DOHH2 (cell line): Measurements from ENCODE around the gene FNDC5.

Experiments
- H3F3A ChIP-seq: fragments of 200-600 bp; sonication (generic), shearing (Covaris generic); 2 replicates; pipeline ENCODE4 v1.6.0; 2016; ENCODE audit warnings: antibody characterized with exemption, mild to moderate bottlenecking; ENCODE audit not compliant: control insufficient read depth, insufficient read depth
- H3K27ac ChIP-seq: fragments of 200-600 bp; sonication (generic); 2 replicates; pipeline ENCODE4 v1.5.1; 2014; ENCODE audit warnings: low read depth, mild to moderate bottlenecking, low read length, moderate library complexity
- H3K27me3 ChIP-seq: fragments of 200-600 bp; sonication (generic); 2 replicates; pipeline ENCODE4 v1.6.1; 2014; ENCODE audit warnings: mild to moderate bottlenecking, low read length, mixed read lengths; ENCODE audit not compliant: control insufficient read depth
- H3K36me3 ChIP-seq: fragments of 200-600 bp; sonication (generic); 2 replicates; pipeline ENCODE4 v1.6.1; 2014; ENCODE audit warnings: mild to moderate bottlenecking, low read length, moderate library complexity, mixed read lengths; ENCODE audit not compliant: control insufficient read depth
- H3K4me1 ChIP-seq: fragments of 200-600 bp; sonication (generic); 2 replicates; pipeline ENCODE4 v1.6.1; 2014; ENCODE audit warnings: mild to moderate bottlenecking, low read length, mixed read lengths; ENCODE audit not compliant: control insufficient read depth
- H3K4me2 ChIP-seq: fragments of 200-600 bp; sonication (generic); 2 replicates; pipeline ENCODE4 v1.6.0; 2014; ENCODE audit warnings: mild to moderate bottlenecking, low read length, moderate library complexity
- H3K4me3 ChIP-seq: fragments of 200-600 bp; sonication (generic); 2 replicates; pipeline ENCODE4 v1.5.1; 2014; ENCODE audit warnings: mild to moderate bottlenecking, low read length, mixed read lengths
- H3K79me2 ChIP-seq: fragments of 200-600 bp; sonication (generic); 2 replicates; pipeline ENCODE4 v1.6.1; 2014; ENCODE audit warnings: mild to moderate bottlenecking, low read length, mixed read lengths; ENCODE audit not compliant: control insufficient read depth
- H3K9me2 ChIP-seq: fragments of 200-600 bp; sonication (generic); replicated peaks from 2 replicates; pipeline ENCODE4 v1.6.1; 2014; ENCODE audit warnings: mild to moderate bottlenecking, low read length, mixed read lengths; ENCODE audit not compliant: control insufficient read depth
- H3K9me3 ChIP-seq: fragments of 200-600 bp; sonication (generic); 2 replicates; pipeline ENCODE4 v1.6.1; 2014; ENCODE audit warnings: antibody characterized with exemption, low read length, mixed read lengths; ENCODE audit not compliant: control insufficient read depth, insufficient read depth
- H4K20me1 ChIP-seq: fragments of 200-600 bp; sonication (generic); 2 replicates; pipeline ENCODE4 v1.6.0; 2014; ENCODE audit warnings: low read depth, mild to moderate bottlenecking, antibody characterized with exemption, low read length, moderate library complexity; ENCODE audit not compliant: control insufficient read depth, insufficient read depth
- CTCF ChIP-seq: fragments of 200-600 bp; sonication (generic); IDR thresholded peaks from one replicate; pipeline ENCODE4 v1.5.1; 2014; ENCODE audit warnings: antibody characterized with exemption, mild to moderate bottlenecking, low read depth, low read length; ENCODE audit not compliant: poor library complexity, severe bottlenecking
- EZH2phosphoT487 ChIP-seq: fragments of 200-600 bp; sonication (generic); IDR thresholded peaks from 2 replicates; pipeline ENCODE4 v1.6.1; 2017; ENCODE audit warnings: borderline replicate concordance, mild to moderate bottlenecking, antibody characterized with exemption, low read length, moderate library complexity, mixed read lengths

Gene FNDC5

DNA sequence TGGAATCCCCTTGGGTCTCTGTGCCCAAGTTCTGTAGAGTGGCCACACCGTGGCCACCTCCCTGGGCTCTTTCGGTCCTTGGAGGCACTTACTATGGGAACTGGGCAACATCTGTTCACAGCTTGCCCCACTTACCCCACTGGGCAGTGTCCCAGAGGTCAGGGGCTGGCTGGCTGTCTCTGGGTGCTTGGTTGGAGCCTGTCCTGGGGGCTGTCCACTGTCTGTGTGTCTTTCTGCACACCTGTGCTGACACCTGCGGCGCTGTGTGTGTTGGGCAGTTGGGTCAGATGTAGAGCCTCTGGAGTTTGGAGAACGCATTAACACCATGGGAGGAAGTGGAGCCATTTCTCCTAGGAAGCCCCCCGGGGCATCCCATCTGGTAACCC is 31.8 kb upstream of the FNDC5 start:
- no peaks in the 10 kb centered on the region for H3F3A ChIP-seq
- no peaks in the 10 kb centered on the region for H3K36me3 ChIP-seq
- no peaks in the 10 kb centered on the region for H3K9me2 ChIP-seq
- no peaks in the 10 kb centered on the region for H3K9me3 ChIP-seq
- H3K27me3 ChIP-seq = peaks cover 55% of the 10 kb centered on the region
- no peak overlapping the region for H3K4me2 ChIP-seq
- no peak overlapping the region for H3K27ac ChIP-seq
- H3K4me1 ChIP-seq = peaks cover 8% of the 10 kb centered on the region
- TF ChIP-seq CTCF (no peak), EZH2phosphoT487 (no peak)
- H4K20me1 ChIP-seq = no peaks in the 10 kb centered on the region
- H3K79me2 ChIP-seq = no peaks in the 10 kb centered on the region
- H3K4me3 ChIP-seq = no peak overlapping the region

DNA sequence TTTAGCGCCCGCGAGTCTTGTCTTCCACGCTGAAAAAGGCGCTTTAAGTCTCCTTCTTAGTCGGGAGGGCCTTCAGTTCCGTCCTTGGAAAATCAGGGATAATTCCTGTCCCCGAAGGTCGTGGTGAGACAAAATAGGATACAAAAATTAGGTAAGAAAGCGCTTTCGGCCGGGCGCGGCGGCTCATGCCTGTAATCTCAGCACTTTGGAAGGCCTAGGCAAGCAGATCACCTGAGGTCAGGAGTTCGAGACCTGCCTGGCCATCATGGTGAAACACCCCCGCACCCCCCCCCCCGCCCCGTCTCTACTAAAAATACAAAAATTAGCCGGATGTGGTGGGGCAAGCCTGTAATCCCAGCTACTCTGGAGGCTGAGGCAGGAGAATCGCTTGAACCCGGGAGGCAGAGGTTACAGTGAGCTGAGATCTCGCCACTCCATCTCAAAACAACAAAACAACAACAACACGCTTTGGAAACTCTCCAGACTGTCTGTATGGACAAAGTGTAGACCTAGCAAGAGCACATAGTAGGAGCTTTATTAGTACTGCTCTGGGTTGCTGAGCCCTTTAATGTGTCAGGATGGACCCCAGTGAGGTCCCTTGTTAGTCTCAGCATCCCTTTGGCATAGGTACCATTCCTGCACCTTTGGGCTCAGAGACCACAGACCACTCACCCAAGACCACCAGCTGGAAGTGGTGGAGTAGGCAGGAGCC is 31.3 kb upstream of the FNDC5 start:
- Histone ChIP-seq H3F3A (no peaks in the 10 kb centered on the region), H3K9me3 (no peaks in the 10 kb centered on the region), H3K4me1 (peaks cover 8% of the 10 kb centered on the region), H4K20me1 (no peaks in the 10 kb centered on the region), H3K27ac (no peak overlapping the region), H3K4me2 (peak overlapping the region; percentile 51), H3K9me2 (no peaks in the 10 kb centered on the region), H3K36me3 (no peaks in the 10 kb centered on the region), H3K79me2 (no peaks in the 10 kb centered on the region), H3K27me3 (peaks cover 54% of the 10 kb centered on the region), H3K4me3 (peak overlapping the region; percentile 44; the same call in 1 of the 2 replicates)
- TF ChIP-seq CTCF = no peak

DNA sequence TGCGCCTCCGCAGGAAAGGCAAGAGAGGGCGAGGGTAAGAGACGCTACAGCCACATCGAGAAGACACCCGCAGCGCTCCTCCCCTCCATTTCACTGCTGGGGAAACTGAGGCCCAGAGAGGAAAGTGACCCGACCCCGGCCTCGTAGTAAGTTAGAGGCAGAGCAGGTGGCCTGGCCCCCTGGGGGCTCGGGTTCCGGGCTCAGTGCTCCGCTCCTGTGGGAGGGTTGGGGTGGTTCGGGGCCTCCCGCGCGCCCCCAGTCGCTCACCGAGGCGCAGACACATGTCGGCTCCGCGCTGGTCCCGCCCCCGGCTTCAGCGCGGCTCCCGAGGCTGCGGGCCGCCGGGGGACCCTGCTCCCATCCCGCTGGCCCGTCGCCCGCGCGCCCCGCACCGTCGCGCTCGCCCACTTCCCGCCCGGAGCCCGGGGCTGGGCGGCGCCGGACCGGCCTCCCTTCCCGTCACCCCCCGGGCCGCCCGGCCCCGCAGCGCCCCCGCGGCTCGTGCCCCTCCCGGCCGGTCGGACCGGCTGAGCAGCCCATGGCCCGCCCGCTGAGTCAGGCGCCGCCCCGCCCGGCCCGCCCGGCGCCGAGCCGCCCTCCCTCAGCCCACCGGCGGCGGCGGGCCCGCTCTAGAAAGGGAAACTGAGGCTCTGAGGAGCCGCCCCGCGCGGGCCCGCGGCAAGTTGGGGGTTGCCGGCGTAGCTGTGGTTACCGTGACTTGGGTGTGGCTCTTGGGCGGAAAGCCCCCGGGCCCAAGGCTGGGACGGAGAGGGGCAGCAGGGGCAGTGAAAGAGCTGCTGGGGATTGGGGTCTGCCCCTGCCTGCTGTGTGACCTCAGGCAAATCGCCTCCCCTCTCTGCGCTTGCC is 30.5 kb upstream of the FNDC5 start, which contains the start of gene TMEM54:
TSS of gene TMEM54 (minus strand) at position 434 of the 867 bp plus-strand sequence. CDS start at position 283, 151 bp downstream.
- peaks cover 57% of the 10 kb centered on the region for H3K27me3 ChIP-seq

More for the DNA sequence above, 30.5 kb upstream of the FNDC5 start, which contains the start of gene TMEM54:
- Histone ChIP-seq H3K9me2 (no peaks in the 10 kb centered on the region), H4K20me1 (no peaks in the 10 kb centered on the region), H3K9me3 (no peaks in the 10 kb centered on the region), H3K79me2 (no peaks in the 10 kb centered on the region), H3F3A (no peaks in the 10 kb centered on the region), H3K36me3 (no peaks in the 10 kb centered on the region), H3K4me1 (peaks cover 8% of the 10 kb centered on the region), H3K4me2 (peak within 1 kb of the TSS; percentile 51), H3K27ac (no peak within 1 kb of the TSS), H3K4me3 (peak within 1 kb of the TSS; percentile 54)
- TF ChIP-seq EZH2phosphoT487 (no peak), CTCF (no peak)
